K562 (cell line): Measurements from ENCODE around the gene RSPH6A. TPM values are rescaled to one million over a fixed set of nuclear protein-coding genes. Genes with fewer than 3 reads are reported as not detected.
A peak's percentile ranks its signal among the peaks of the same experiment; 100 is the strongest.

Experiments
- ATAC-seq: fragments of 200-7000 bp; cut with Tn5 transposase; 3 replicates; pipeline ENCODE4 v1.9.1; 2020; ENCODE audit warnings: moderate library complexity
- BruUV-seq: library from RNA; stranded (reverse); fragments of 400-500 nt; replicated peaks from 2 replicates; lab custom pipeline; 2021; lab: Mats Ljungman, UMichigan
- CTCF ChIA-PET: fragments of 300-600 bp; formaldehyde crosslinking; extraction: SDS; loops from one replicate; lab custom pipeline; 2021; ENCODE audit warnings: low intra/inter-chr PET ratio; lab: Yijun Ruan, JAX
- POLR2A ChIA-PET: fragments of 300-600, 350-650 bp; sonication (Branson Sonifier 250); formaldehyde crosslinking; extraction: SDS; loops from one replicate; lab custom pipeline; 2021; ENCODE audit warnings: antibody characterized with exemption, inconsistent platforms; lab: Yijun Ruan, JAX
- DNase-seq, 4 experiments: peaks; one replicate each; pipeline versions ENCODE4 v3.0.0 to v3.0.0-alpha.2; 2011 to 2018; ENCODE audit warnings: low spot score in 3 of 4, mixed read lengths in 3 of 4; ENCODE audit errors: extremely low read depth in 1 of 4
- FAIRE-seq: peaks from 2 replicates; lab custom pipeline; 2011; peaks lifted over from hg19 to GRCh38; lab: Jason Lieb, UNC
- H2AFZ ChIP-seq: 2 replicates; pipeline ENCODE4 v1.6.0; 2011; ENCODE audit warnings: low read depth, low read length, control low read depth, inconsistent platforms
- H3K27ac ChIP-seq: fragments of 200-600 bp; 3 replicates; pipeline ENCODE4 v1.8.0; 2011; ENCODE audit warnings: low read depth, mild to moderate bottlenecking, control low read depth, inconsistent platforms, low read length, moderate library complexity, mixed read lengths; ENCODE audit errors: extremely low read depth
- H3K27me3 ChIP-seq, 2 experiments: fragments of 300-600 bp in 1 of 2; 2 replicates in 1 of 2; 3 replicates in 1 of 2; pipeline versions ENCODE4 v1.6.0 to v1.8.0; 2011; ENCODE audit warnings: inconsistent platforms in 2 of 2, low read length in 2 of 2, mild to moderate bottlenecking in 1 of 2, mixed read lengths in 1 of 2, moderate library complexity in 1 of 2; ENCODE audit not compliant: control insufficient read depth in 2 of 2, insufficient read depth in 2 of 2
- H3K36me3 ChIP-seq: fragments of 300-600 bp; 3 replicates; pipeline ENCODE4 v1.8.0; 2011; ENCODE audit warnings: mild to moderate bottlenecking, low read length, inconsistent platforms; ENCODE audit not compliant: control insufficient read depth, insufficient read depth
- H3K4me1 ChIP-seq, 2 experiments: fragments of 200-600 bp in 1 of 2; replicated peaks in 1 of 2; 2 replicates in 1 of 2; 3 replicates in 1 of 2; pipeline versions ENCODE4 v1.5.1 to v1.8.0; 2011; ENCODE audit warnings: inconsistent platforms in 2 of 2, low read length in 2 of 2, mild to moderate bottlenecking in 1 of 2, mixed read lengths in 1 of 2, moderate library complexity in 1 of 2; ENCODE audit not compliant: control insufficient read depth in 2 of 2, insufficient read depth in 2 of 2
- H3K4me2 ChIP-seq: 2 replicates; pipeline ENCODE4 v1.6.1; 2011; ENCODE audit warnings: low read length, control low read depth, inconsistent platforms, mixed read lengths; ENCODE audit not compliant: insufficient read depth
- H3K4me3 ChIP-seq: fragments of 200-600 bp; sonication (generic), shearing (Covaris generic); 2 replicates; pipeline ENCODE4 v1.5.1; 2016; ENCODE audit warnings: control low read depth, inconsistent platforms
- H3K79me2 ChIP-seq: fragments of 200-600 bp; 3 replicates; pipeline ENCODE4 v1.8.0; 2011; ENCODE audit warnings: low read length, inconsistent platforms; ENCODE audit not compliant: control insufficient read depth, insufficient read depth
- H3K9ac ChIP-seq, 2 experiments: 2 replicates each; pipeline versions ENCODE4 v1.6.0 to v1.6.1; 2011; ENCODE audit warnings: low read depth in 2 of 2, low read length in 2 of 2, control low read depth in 1 of 2, inconsistent platforms in 1 of 2, mild to moderate bottlenecking in 1 of 2, mixed read lengths in 1 of 2; ENCODE audit not compliant: insufficient read depth in 1 of 2
- H3K9me1 ChIP-seq: one replicate; pipeline ENCODE4 v1.6.0; 2011; ENCODE audit warnings: inconsistent platforms, mild to moderate bottlenecking, low read length, moderate library complexity; ENCODE audit not compliant: control insufficient read depth, insufficient read depth
- H3K9me3 ChIP-seq: replicated peaks from 2 replicates; pipeline ENCODE4 v1.5.1; 2011; ENCODE audit warnings: low read depth, low read length, inconsistent platforms; ENCODE audit not compliant: control insufficient read depth, insufficient read depth
- H4K20me1 ChIP-seq: replicated peaks from 2 replicates; pipeline ENCODE4 v1.6.1; 2011; ENCODE audit warnings: low read length, inconsistent platforms, mixed read lengths; ENCODE audit not compliant: control insufficient read depth, insufficient read depth
- KDM1A ChIP-seq, 2 experiments: fragments of 450-650 bp; IDR thresholded peaks; 2 replicates each; pipeline ENCODE4 v1.6.1; 2016; ENCODE audit warnings: mild to moderate bottlenecking in 2 of 2
- ZNF655 ChIP-seq: fragments of 250-450 bp; sonication (Bioruptor Pico); IDR thresholded peaks from 2 replicates; pipeline ENCODE4 v1.5.0; 2021
- WGBS: fragments of 100-300 bp; shearing (Covaris generic); methylation state at CpG from one replicate; pipeline ENCODE4 v1.1.6; 2016; ENCODE audit warnings: low coverage, mixed read lengths; ENCODE audit not compliant: insufficient coverage; ENCODE audit errors: missing lambda C conversion rate; 5-methylcytosine and 5-hydroxymethylcytosine counted together
- in situ Hi-C: fragments of 300-500 bp; cut with MboI; formaldehyde crosslinking; loops from 4 replicates; pipeline ENCODE4 v1.15.0; 2018; ENCODE audit warnings: inconsistent platforms, mixed read lengths
- intact Hi-C: fragments of 100-400 bp; cut with micrococcal nuclease; formaldehyde crosslinking; loops from 2 replicates; pipeline ENCODE4 v1.14.2; 2022
- polyA plus RNA-seq, 8 experiments: library from polyadenylated mRNA; depleted of rRNA in 4 of 8; stranded (reverse) in 5 of 8; unstranded in 3 of 8; fragments of >200 nt; fragmentation: Nextera tagmentation in 2 of 8; fragmentation: Illumina TruSeq in 1 of 8; extraction: Ambion mirVana in 2 of 8; extraction: Trizol in 1 of 8; gene quantifications; 2 replicates each; pipeline versions ENCODE4 v1.2.1 to v1.2.3, GENCODE V29; 2011 to 2014; ENCODE audit warnings: inconsistent platforms in 1 of 8, missing spikeins in 1 of 8
- total RNA-seq, 7 experiments: library from RNA; depleted of rRNA in 6 of 7; stranded (reverse); fragments of >200 nt in 6 of 7; fragmentation: Illumina TruSeq in 2 of 7; extraction: Trizol in 2 of 7; gene quantifications; 2 replicates each; pipeline versions ENCODE4 v1.2.1 to v1.2.3, GENCODE V29; 2011 to 2021; ENCODE audit warnings: low replicate concordance in 1 of 7

Gene RSPH6A
- total and polyA plus RNA-seq, 9 of the 15 experiments (the other 6 are each of a cell fraction or from before 2014, with no cell fraction given), result 0.03 to 0.15 (median 0.07) TPM; not detected in 5

- H3K9ac ChIP-seq, result peak overlapping the region in 1 of 2 experiments; percentile 50; a peak in 1 of 4 replicates
- no peaks in the 10 kb centered on the region for H3K27me3 ChIP-seq
- POLR2A ChIA-PET, result interaction anchor here (0.6 to 2.5 kb wide), 3 partner anchors 9 to 26 kb away, joined by 4 to 10 read pairs (median 4); no protein-coding TSS in a partner anchor
- no peak overlapping the region for H3K4me2 ChIP-seq
- peaks cover 69% of the 10 kb centered on the region for H3K79me2 ChIP-seq
- peaks cover 12 to 31% of the 10 kb centered on the region in 2 experiments for H3K4me1 ChIP-seq
- CTCF ChIA-PET, result interaction anchor here (1.3 kb wide), 1 partner anchor 217 kb away, joined by 3 read pairs; no protein-coding TSS in a partner anchor
- FAIRE-seq (no peak), DNase-seq (no peak), ATAC-seq (no peak)
- H3K27ac ChIP-seq, result no peak overlapping the region
- no peaks in the 10 kb centered on the region for H3K9me1 ChIP-seq
- H3K9me3 ChIP-seq, result no peaks in the 10 kb centered on the region
- BruUV-seq, result no TSS peak
- WGBS, result 91% methylated on average over 15 of the region's 15 CpGs
- intact Hi-C loops (no loop called here), in situ Hi-C loops (no loop called here)
- peaks cover 43% of the 10 kb centered on the region for H3K36me3 ChIP-seq
- H3K4me3 ChIP-seq, result no peak overlapping the region
- no peaks in the 10 kb centered on the region for H4K20me1 ChIP-seq
- no peak for TF ChIP-seq ZNF655 (CRISPR knock-in tag)
- TF ChIP-seq KDM1A (IDR thresholded peaks at IDR 0.05), result peak in 1 of 2 experiments; percentile 17; a peak in 1 of 4 replicates
- no peak overlapping the region for H2AFZ ChIP-seq
Measured at GRCh38 chr19:45860359-45861259, 45.5 kb upstream of the RSPH6A start.
